BLaER1 (cell line): ENCODE data around the gene COL27A1.
"Not testable (repeated sequence)": the region's sequence is repeated elsewhere in the genome, so short reads cannot be mapped to it uniquely, and the experiment has no call there.

Source experiments
- H3K27ac ChIP-seq: shearing (Covaris generic); formaldehyde crosslinking; 2 replicates; pipeline ENCODE4 v1.8.1; 2022
- H3K27me3 ChIP-seq: shearing (Covaris generic); formaldehyde crosslinking; 2 replicates; pipeline ENCODE4 v1.8.1; 2022
- H3K36me3 ChIP-seq: shearing (Covaris generic); formaldehyde crosslinking; 2 replicates; pipeline ENCODE4 v1.8.1; 2022
- H3K4me1 ChIP-seq: shearing (Covaris generic); formaldehyde crosslinking; 2 replicates; pipeline ENCODE4 v1.8.1; 2022
- H3K4me2 ChIP-seq: shearing (Covaris generic); formaldehyde crosslinking; 2 replicates; pipeline ENCODE4 v1.8.1; 2022
- H3K4me3 ChIP-seq: shearing (Covaris generic); formaldehyde crosslinking; 2 replicates; pipeline ENCODE4 v1.8.1; 2022
- H3K9ac ChIP-seq: shearing (Covaris generic); formaldehyde crosslinking; 2 replicates; pipeline ENCODE4 v1.8.1; 2022
- H3K9me3 ChIP-seq: shearing (Covaris generic); formaldehyde crosslinking; 2 replicates; pipeline ENCODE4 v1.8.1; 2022
- H4K20me1 ChIP-seq: shearing (Covaris generic); formaldehyde crosslinking; 2 replicates; pipeline ENCODE4 v1.8.1; 2022
- Cebpa-rat ChIP-seq: shearing (Covaris generic); IDR thresholded peaks from 2 replicates; pipeline ENCODE4 v1.8.1; 2022

Gene COL27A1

DNA sequence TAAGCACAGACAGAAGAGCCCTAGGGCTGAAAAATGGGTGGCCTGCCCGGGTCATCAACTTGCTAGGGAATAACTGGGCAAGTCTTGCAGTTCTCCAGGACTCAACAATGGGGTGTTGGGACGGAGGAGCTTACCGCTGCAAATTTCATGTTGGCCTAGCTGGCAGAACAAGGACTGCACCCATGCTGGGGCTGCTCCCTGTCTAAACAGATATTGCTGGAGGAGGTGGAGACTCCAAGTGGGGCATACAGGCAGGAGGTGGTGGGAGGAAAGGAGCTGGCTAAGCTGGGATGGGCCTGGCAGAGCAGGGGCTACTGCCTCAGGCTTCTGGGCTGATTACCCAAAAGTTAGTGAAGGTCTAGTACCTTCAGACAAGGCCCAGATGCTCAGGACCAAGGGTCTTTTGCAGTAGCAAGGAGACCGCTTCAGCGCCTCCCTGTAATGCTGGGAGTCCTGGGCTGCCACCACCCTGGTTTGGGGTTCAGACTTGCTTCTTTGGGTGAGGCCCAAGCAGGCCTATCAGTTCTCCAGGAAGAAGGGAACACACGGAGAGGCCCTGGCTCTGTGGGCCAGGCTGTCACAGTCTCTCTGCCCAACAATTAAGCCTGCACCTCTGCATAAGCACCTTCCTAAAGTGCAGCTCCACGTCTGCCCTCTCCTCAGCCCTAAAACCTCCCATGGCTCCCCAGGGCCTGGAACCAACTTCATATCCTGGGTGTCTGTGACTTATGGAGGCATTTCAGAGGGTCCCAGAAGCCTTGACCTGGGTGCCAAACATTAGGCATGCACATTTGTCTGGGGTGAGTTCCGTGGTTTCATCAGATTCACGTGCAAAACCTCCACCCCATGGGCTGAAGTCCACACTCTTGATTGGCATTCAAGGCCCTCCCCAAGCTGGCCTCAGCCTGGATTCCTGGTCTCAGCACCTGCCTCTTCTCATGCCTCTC lies 32.0 kb upstream of the COL27A1 start:
- H3K27ac ChIP-seq: no peak overlapping the region
- H3K4me2 ChIP-seq: no peak overlapping the region
- no peaks in the 10 kb centered on the region for H3K36me3 ChIP-seq
- H3K4me3 ChIP-seq: no peak overlapping the region
- TF ChIP-seq Cebpa-rat: no peak
- no peaks in the 10 kb centered on the region for H3K27me3 ChIP-seq
- peaks cover 14% of the 10 kb centered on the region for H3K9me3 ChIP-seq
- no peaks in the 10 kb centered on the region for H4K20me1 ChIP-seq
- H3K4me1 ChIP-seq: peaks cover 7% of the 10 kb centered on the region
- H3K9ac ChIP-seq: no peak overlapping the region

DNA sequence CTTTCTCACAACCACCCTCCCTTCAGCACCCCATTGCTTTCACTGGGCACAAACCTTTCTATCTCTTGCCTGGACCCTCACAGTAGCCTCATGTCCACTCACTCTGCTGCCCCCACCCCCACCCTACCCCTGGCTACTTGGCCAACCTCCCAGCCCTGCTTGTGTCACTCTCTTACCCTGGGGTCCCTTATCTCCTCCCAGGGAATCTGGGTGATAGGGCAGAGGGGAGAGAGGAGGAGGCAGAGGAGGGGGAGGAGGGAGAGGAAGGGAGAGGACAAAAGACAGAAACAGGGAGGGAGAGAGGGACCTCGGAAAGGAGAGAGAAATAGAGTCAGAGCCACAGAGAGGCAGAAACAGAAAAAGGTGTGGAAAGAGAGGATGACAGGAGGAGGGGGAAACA lies 31.2 kb upstream of the COL27A1 start:
- Histone ChIP-seq H3K4me1 (peaks cover 7% of the 10 kb centered on the region), H3K9me3 (peaks cover 14% of the 10 kb centered on the region), H3K27ac (no peak overlapping the region), H3K9ac (no peak overlapping the region), H3K4me2 (no peak overlapping the region), H3K36me3 (no peaks in the 10 kb centered on the region), H4K20me1 (no peaks in the 10 kb centered on the region), H3K4me3 (no peak overlapping the region), H3K27me3 (no peaks in the 10 kb centered on the region)
- no peak for TF ChIP-seq Cebpa-rat

DNA sequence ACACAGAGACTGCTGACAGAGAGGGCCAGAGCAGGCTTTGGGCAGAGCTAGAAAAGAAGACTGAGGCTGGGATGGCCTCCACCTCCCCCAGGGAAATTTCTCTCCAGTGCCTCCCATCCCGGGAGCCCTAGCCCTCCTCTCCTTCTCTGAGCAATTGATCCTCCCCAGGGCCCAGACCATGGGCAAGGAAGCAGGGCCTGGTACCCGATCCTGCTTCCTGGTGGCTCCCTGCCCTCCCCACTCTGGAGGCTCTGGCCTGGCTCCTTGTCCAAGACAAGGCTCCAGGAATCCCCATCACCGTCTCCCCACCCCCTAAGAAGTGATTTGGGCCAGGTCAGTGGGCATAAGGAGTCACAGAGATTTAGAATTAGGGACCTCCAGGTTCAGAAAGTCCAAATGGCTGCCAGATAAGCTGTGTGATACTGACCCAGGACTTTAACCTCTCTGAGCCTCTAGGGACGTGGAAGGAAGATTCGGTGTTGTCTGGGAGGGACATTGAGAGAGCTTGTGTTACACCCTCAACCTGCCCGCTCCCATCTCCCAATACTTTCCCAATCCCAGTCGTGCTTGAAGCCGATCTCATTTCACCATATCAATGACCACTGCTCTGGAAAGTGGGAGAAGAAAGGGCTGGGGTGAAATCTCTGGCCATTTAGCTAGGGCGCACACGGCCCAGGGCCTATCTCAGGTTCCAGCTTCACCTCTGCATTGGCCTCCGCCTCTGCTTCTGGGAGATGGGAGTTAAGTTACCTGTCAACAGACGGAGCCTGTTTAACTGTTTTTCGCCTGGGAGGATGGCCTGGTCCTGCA lies 30.5 kb upstream of the COL27A1 start:
- Histone ChIP-seq H3K4me1 (peaks cover 7% of the 10 kb centered on the region), H4K20me1 (no peaks in the 10 kb centered on the region), H3K36me3 (no peaks in the 10 kb centered on the region), H3K9me3 (peaks cover 14% of the 10 kb centered on the region), H3K4me3 (no peak overlapping the region), H3K4me2 (no peak overlapping the region), H3K27ac (no peak overlapping the region), H3K9ac (no peak overlapping the region), H3K27me3 (no peaks in the 10 kb centered on the region)
- no peak for TF ChIP-seq Cebpa-rat

DNA sequence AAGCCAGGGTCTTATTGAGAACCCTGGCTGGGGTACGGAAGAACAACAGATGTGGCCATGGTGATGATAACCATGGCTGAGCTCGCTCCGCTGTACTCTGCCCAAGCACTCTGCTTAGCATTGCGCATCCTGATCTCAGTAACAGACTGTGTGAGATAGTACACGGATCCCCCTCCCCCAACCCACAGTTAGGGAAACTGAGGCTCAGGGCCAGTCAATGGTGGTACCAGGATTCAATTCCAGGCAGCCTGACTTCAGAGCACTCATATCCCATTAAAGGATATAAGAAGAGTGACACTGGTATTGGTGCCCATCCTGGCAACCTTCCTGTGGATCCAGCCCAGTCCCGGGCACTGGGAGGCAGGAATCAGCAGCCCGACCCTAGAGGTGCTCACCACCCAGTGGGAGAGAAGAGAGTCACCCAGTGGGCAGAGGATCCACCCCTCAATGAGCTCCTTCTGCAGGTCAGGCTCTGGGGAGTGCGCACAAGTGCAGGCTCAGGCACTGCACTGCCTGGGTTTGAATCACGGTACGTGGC lies 29.8 kb upstream of the COL27A1 start:
- H3K27me3 ChIP-seq: no peaks in the 10 kb centered on the region

GRCh38 chr9:114126247-114127060 lies 28.9 kb upstream of the COL27A1 start:
- Histone ChIP-seq H3K27me3 (no peaks in the 10 kb centered on the region), H3K36me3 (no peaks in the 10 kb centered on the region), H3K27ac (0 out of 2 replicates have a peak overlapping the region, but pooled peaks have one; percentile 9), H3K4me1 (peaks cover 11% of the 10 kb centered on the region), H3K9me3 (peaks cover 14% of the 10 kb centered on the region), H3K4me2 (peak overlapping the region; percentile 9; the same call in 1 of the 2 replicates), H3K9ac (no peak overlapping the region), H4K20me1 (no peaks in the 10 kb centered on the region), H3K4me3 (no peak overlapping the region)
- TF ChIP-seq Cebpa-rat: no peak

More for the DNA sequence above, 29.8 kb upstream of the COL27A1 start:
- no peak overlapping the region for H3K9ac ChIP-seq
- no peak overlapping the region for H3K4me2 ChIP-seq
- H3K36me3 ChIP-seq: no peaks in the 10 kb centered on the region
- TF ChIP-seq Cebpa-rat: no peak
- peaks cover 14% of the 10 kb centered on the region for H3K9me3 ChIP-seq
- no peak overlapping the region for H3K27ac ChIP-seq
- no peak overlapping the region for H3K4me3 ChIP-seq
- H4K20me1 ChIP-seq: no peaks in the 10 kb centered on the region
- peaks cover 7% of the 10 kb centered on the region for H3K4me1 ChIP-seq

DNA sequence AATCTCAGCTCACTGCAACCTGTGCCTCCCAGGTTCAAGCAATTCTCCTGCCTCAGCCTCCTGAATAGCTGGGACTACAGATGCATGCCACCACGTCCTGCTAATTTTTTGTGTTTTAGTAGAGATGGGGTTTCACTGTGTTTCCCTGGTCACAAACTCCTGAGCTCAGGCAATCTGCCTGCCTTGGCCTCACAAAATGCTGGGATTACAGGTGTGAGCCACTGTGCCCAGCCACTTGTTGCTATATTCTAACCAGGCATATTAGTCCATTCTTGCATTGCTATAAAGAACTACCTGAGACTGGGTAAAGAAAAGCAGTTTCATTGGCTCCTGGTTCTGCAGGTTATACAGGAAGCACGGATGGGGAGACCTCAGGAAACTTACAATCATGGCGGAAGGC lies 26.6 kb upstream of the COL27A1 start:
- not testable (repeated sequence) for H3K4me3 ChIP-seq, H3K4me2 ChIP-seq

GRCh38 chr9:114130141-114130540 lies 25.2 kb upstream of the COL27A1 start:
- Histone ChIP-seq H3K9ac (no peak overlapping the region), H3K4me2 (no peak overlapping the region), H3K27ac (no peak overlapping the region), H3K4me1 (peaks cover 40% of the 10 kb centered on the region), H3K36me3 (no peaks in the 10 kb centered on the region), H4K20me1 (no peaks in the 10 kb centered on the region), H3K9me3 (peaks cover 14% of the 10 kb centered on the region), H3K4me3 (no peak overlapping the region), H3K27me3 (no peaks in the 10 kb centered on the region)
- no peak for TF ChIP-seq Cebpa-rat

More for the DNA sequence above, 26.6 kb upstream of the COL27A1 start:
- not testable (repeated sequence) for H3K27ac ChIP-seq, H4K20me1 ChIP-seq, H3K27me3 ChIP-seq, H3K9ac ChIP-seq, H3K36me3 ChIP-seq
- peaks cover 34% of the 10 kb centered on the region for H3K4me1 ChIP-seq
- H3K9me3 ChIP-seq: peaks cover 14% of the 10 kb centered on the region

DNA sequence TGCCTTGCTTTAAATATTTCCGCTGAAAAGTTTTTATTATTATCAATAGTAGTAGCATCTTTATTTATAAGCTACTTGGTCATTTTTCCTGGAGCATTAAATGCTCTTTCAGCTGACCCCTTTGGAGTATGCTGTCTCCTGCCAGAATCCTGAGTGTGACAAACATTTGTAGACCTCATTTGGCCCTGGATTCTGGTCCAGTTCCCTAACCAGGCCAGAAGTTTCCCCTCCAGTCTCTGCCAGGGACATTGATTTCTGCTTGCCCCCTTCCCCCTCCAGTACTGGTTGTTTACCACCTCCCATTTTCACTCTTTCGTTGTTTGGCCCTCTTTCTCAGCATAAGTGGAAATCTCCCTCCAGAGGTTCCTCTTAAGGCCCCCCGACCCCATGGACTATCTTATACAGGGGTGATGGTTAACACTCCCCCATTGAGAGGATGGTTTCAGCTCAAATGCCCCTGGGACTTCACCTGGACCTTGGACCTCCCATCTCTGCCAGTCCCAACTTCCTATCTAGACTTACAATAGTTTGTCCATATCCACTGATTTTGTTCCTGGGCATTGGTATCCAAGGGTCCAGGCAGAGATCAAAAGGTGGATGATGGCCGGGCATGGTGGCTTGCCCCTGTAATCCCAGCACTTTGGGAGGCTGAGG lies 24.6 kb upstream of the COL27A1 start:
- Histone ChIP-seq H3K4me1 (peaks cover 40% of the 10 kb centered on the region), H4K20me1 (no peaks in the 10 kb centered on the region), H3K27ac (no peak overlapping the region), H3K9ac (no peak overlapping the region), H3K4me3 (no peak overlapping the region), H3K9me3 (peaks cover 14% of the 10 kb centered on the region), H3K4me2 (no peak overlapping the region), H3K36me3 (no peaks in the 10 kb centered on the region), H3K27me3 (no peaks in the 10 kb centered on the region)
- no peak for TF ChIP-seq Cebpa-rat
